IMR-90 (cell line): ENCODE measurements around the gene TAGLN2. TPM values are rescaled to one million over a fixed set of nuclear protein-coding genes. Genes with fewer than 3 reads are reported as not detected.

Source experiments
- ATAC-seq: fragments of 200-7000 bp; cut with Tn5 transposase; 2 replicates; pipeline ENCODE4 v1.9.1; 2020; ENCODE audit warnings: low read depth, mild to moderate bottlenecking, moderate library complexity
- BruUV-seq: library from RNA; stranded (reverse); fragments of 400-500 nt; replicated peaks from 2 replicates; lab custom pipeline; 2021; lab: Mats Ljungman, UMichigan
- CTCF ChIA-PET: fragments of 300-600 bp; formaldehyde crosslinking; extraction: SDS; loops from one replicate; lab custom pipeline; 2021; ENCODE audit warnings: antibody characterized with exemption; lab: Yijun Ruan, JAX
- POLR2A ChIA-PET: fragments of 300-600 bp; sonication (Branson Sonifier 250); formaldehyde crosslinking; loops from one replicate; lab custom pipeline; 2022; ENCODE audit warnings: antibody characterized with exemption; ENCODE audit not compliant: unreplicated experiment; lab: Charles Lee
- DNase-seq: peaks from one replicate; pipeline ENCODE4 v3.0.0; 2013
- H2AFZ ChIP-seq: replicated peaks from 2 replicates; pipeline ENCODE3; 2013; ENCODE audit warnings: low read length, mild to moderate bottlenecking; ENCODE audit not compliant: poor library complexity
- H2AK5ac ChIP-seq: 2 replicates; pipeline ENCODE4 v1.6.1; 2013; ENCODE audit warnings: low read depth, low read length, inconsistent platforms
- H2AK9ac ChIP-seq: replicated peaks from 2 replicates; pipeline ENCODE3; 2013; ENCODE audit warnings: mild to moderate bottlenecking, low read depth, low read length, moderate library complexity; ENCODE audit not compliant: poor library complexity
- H2BK120ac ChIP-seq: 2 replicates; pipeline ENCODE4 v1.6.1; 2013; ENCODE audit warnings: low read depth, low read length, inconsistent platforms
- H2BK15ac ChIP-seq: 3 replicates; pipeline ENCODE4 v1.6.1; 2013; ENCODE audit warnings: low read depth, low read length, inconsistent platforms
- H2BK20ac ChIP-seq: 2 replicates; pipeline ENCODE4 v1.6.1; 2013; ENCODE audit warnings: low read depth, mild to moderate bottlenecking, inconsistent platforms, low read length, moderate library complexity
- H2BK5ac ChIP-seq: 2 replicates; pipeline ENCODE4 v1.6.1; 2013; ENCODE audit warnings: mild to moderate bottlenecking, low read depth, low read length, inconsistent platforms; ENCODE audit not compliant: poor library complexity, severe bottlenecking
- H3K14ac ChIP-seq: replicated peaks from 2 replicates; pipeline ENCODE4 v1.6.1; 2013; ENCODE audit warnings: low read depth, low read length, inconsistent platforms
- H3K18ac ChIP-seq: 2 replicates; pipeline ENCODE4 v1.6.1; 2013; ENCODE audit warnings: low read depth, low read length, control low read depth
- H3K23ac ChIP-seq: 2 replicates; pipeline ENCODE4 v1.6.1; 2013; ENCODE audit warnings: low read depth, low read length, inconsistent platforms
- H3K27ac ChIP-seq: 2 replicates; pipeline ENCODE4 v1.5.1; 2013; ENCODE audit warnings: mild to moderate bottlenecking, control low read depth, low read length; ENCODE audit not compliant: insufficient read depth
- H3K27me3 ChIP-seq: 2 replicates; pipeline ENCODE4 v1.6.1; 2013; ENCODE audit warnings: low read length; ENCODE audit not compliant: control insufficient read depth, insufficient read depth
- H3K36me3 ChIP-seq: 2 replicates; pipeline ENCODE4 v1.6.1; 2013; ENCODE audit warnings: low read length, mixed read lengths; ENCODE audit not compliant: control insufficient read depth, insufficient read depth
- H3K4ac ChIP-seq: 2 replicates; pipeline ENCODE4 v1.6.1; 2013; ENCODE audit warnings: low read depth, low read length, inconsistent platforms
- H3K4me1 ChIP-seq: 2 replicates; pipeline ENCODE4 v1.6.1; 2013; ENCODE audit warnings: low read length, mixed read lengths; ENCODE audit not compliant: control insufficient read depth, insufficient read depth
- H3K4me2 ChIP-seq: 2 replicates; pipeline ENCODE4 v1.6.1; 2013; ENCODE audit warnings: low read depth, mild to moderate bottlenecking, control low read depth, low read length, moderate library complexity
- H3K4me3 ChIP-seq: 2 replicates; pipeline ENCODE4 v1.5.1; 2013; ENCODE audit warnings: low read depth, mild to moderate bottlenecking, control low read depth, low read length, moderate library complexity; ENCODE audit not compliant: insufficient read depth
- H3K56ac ChIP-seq: 2 replicates; pipeline ENCODE4 v1.6.1; 2013; ENCODE audit warnings: low read length, inconsistent platforms; ENCODE audit not compliant: insufficient read depth; ENCODE audit errors: extremely low read depth
- H3K79me1 ChIP-seq, 2 experiments: 2 replicates each; pipeline ENCODE4 v1.6.1; 2013; ENCODE audit warnings: low read length in 2 of 2, inconsistent platforms in 1 of 2, low read depth in 1 of 2
- H3K9ac ChIP-seq: 2 replicates; pipeline ENCODE4 v1.6.1; 2013; ENCODE audit warnings: low read depth, low read length, control low read depth
- H3K9me1 ChIP-seq: 2 replicates; pipeline ENCODE4 v1.6.1; 2013; ENCODE audit warnings: low read length, inconsistent platforms; ENCODE audit not compliant: insufficient read depth
- H3K9me3 ChIP-seq: 2 replicates; pipeline ENCODE4 v1.6.1; 2013; ENCODE audit warnings: low read length; ENCODE audit not compliant: control insufficient read depth, insufficient read depth
- H4K20me1 ChIP-seq: 2 replicates; pipeline ENCODE4 v1.6.1; 2013; ENCODE audit warnings: low read length, inconsistent platforms; ENCODE audit not compliant: insufficient read depth
- H4K5ac ChIP-seq: 2 replicates; pipeline ENCODE4 v1.6.1; 2013; ENCODE audit warnings: mild to moderate bottlenecking, low read depth, low read length, control low read depth
- H4K8ac ChIP-seq, 2 experiments: 2 replicates each; pipeline ENCODE4 v1.6.1; 2013; ENCODE audit warnings: low read depth in 2 of 2, low read length in 2 of 2, control low read depth in 1 of 2, inconsistent platforms in 1 of 2
- H4K91ac ChIP-seq: 2 replicates; pipeline ENCODE4 v1.6.1; 2013; ENCODE audit warnings: low read depth, low read length, inconsistent platforms; ENCODE audit not compliant: insufficient read depth
- BHLHE40 ChIP-seq: fragments of 150-350 bp; IDR thresholded peaks from 2 replicates; pipeline ENCODE4 v1.6.1; 2016; ENCODE audit warnings: mild to moderate bottlenecking, low read depth, low read length
- CEBPB ChIP-seq: IDR thresholded peaks from 2 replicates; pipeline ENCODE4 v1.6.1; 2012; ENCODE audit warnings: low read depth, low read length, improper control_type of control experiment
- CHD1 ChIP-seq: IDR thresholded peaks from 2 replicates; pipeline ENCODE4 v1.6.1; 2012; ENCODE audit warnings: low read depth, low read length, improper control_type of control experiment
- FOS ChIP-seq: fragments of 150-350 bp; IDR thresholded peaks from 2 replicates; pipeline ENCODE4 v1.6.1; 2016; ENCODE audit warnings: low read depth, low read length
- MAFK ChIP-seq: IDR thresholded peaks from 2 replicates; pipeline ENCODE4 v1.6.1; 2012; ENCODE audit warnings: low read depth, low read length, improper control_type of control experiment
- MAZ ChIP-seq: IDR thresholded peaks from 2 replicates; pipeline ENCODE4 v1.6.1; 2012; ENCODE audit warnings: low read depth, mild to moderate bottlenecking, low read length, improper control_type of control experiment, moderate library complexity, borderline replicate concordance
- MXI1 ChIP-seq: IDR thresholded peaks from 2 replicates; pipeline ENCODE4 v1.6.1; 2012; ENCODE audit warnings: low read depth, mild to moderate bottlenecking, low read length, moderate library complexity, borderline replicate concordance
- NFE2L2 ChIP-seq: fragments of 150-350 bp; IDR thresholded peaks from 2 replicates; pipeline ENCODE4 v1.6.1; 2016; ENCODE audit warnings: low read depth, mild to moderate bottlenecking, low read length
- POLR2A ChIP-seq: IDR thresholded peaks from 2 replicates; pipeline ENCODE4 v1.6.1; 2012; ENCODE audit warnings: mild to moderate bottlenecking, low read depth, low read length
- RAD21 ChIP-seq: IDR thresholded peaks from 2 replicates; pipeline ENCODE4 v1.6.1; 2012; ENCODE audit warnings: low read length, improper control_type of control experiment
- RCOR1 ChIP-seq: IDR thresholded peaks from 2 replicates; pipeline ENCODE4 v1.6.1; 2012; ENCODE audit warnings: mild to moderate bottlenecking, low read length, improper control_type of control experiment; ENCODE audit not compliant: insufficient replicate concordance
- RFX5 ChIP-seq: IDR thresholded peaks from 2 replicates; pipeline ENCODE4 v1.8.0; 2012; ENCODE audit warnings: low read depth, mild to moderate bottlenecking, low read length, moderate library complexity
- SMC3 ChIP-seq: fragments of 150-350 bp; IDR thresholded peaks from 2 replicates; pipeline ENCODE4 v1.6.1; 2016; ENCODE audit warnings: low read depth, mild to moderate bottlenecking, antibody characterized with exemption, low read length, moderate library complexity
- WGBS, 2 experiments: methylation state at CpG; one replicate each; pipeline versions ENCODE4 v1.1.5 to v1.1.7; 2013; ENCODE audit warnings: missing lambda C conversion rate in 2 of 2; ENCODE audit not compliant: insufficient read length in 1 of 2; ENCODE audit errors: extremely low coverage in 2 of 2; 5-methylcytosine and 5-hydroxymethylcytosine counted together
- dilution Hi-C: fragments of 300-500 bp; cut with HindIII; formaldehyde crosslinking; loops from one replicate; pipeline ENCODE4 v1.14.3; 2018; ENCODE audit warnings: low sequenced_read_pairs; ENCODE audit not compliant: unreplicated experiment
- in situ Hi-C: fragments of 300-500 bp; cut with MboI; formaldehyde crosslinking; loops from 3 replicates; pipeline ENCODE4 v1.14.3; 2019; ENCODE audit warnings: low sequenced_read_pairs, inconsistent platforms, mixed read lengths
- intact Hi-C: fragments of 100-400 bp; cut with micrococcal nuclease; formaldehyde crosslinking; loops from 2 replicates; pipeline ENCODE4 v1.10.0; 2022
- polyA plus RNA-seq, 3 experiments: library from polyadenylated mRNA; depleted of rRNA; stranded (reverse); fragments of >200 nt; gene quantifications; 2 replicates each; pipeline ENCODE4 v1.2.3, GENCODE V29; 2012; ENCODE audit warnings: low replicate concordance in 1 of 3
- total RNA-seq: library from RNA; depleted of rRNA; stranded (reverse); fragments of >200 nt; gene quantifications from 2 replicates; pipeline ENCODE4 v1.2.3, GENCODE V29; 2012
- TF ChIP-seq, protein P1 (sequence below): fragments of 150-350 bp; IDR thresholded peaks from 2 replicates; pipeline ENCODE4 v1.6.1; 2016; ENCODE audit warnings: low read depth, mild to moderate bottlenecking, low read length, moderate library complexity, borderline replicate concordance
- TF ChIP-seq, protein P2 (sequence below): conservative IDR thresholded peaks from 2 replicates; pipeline ENCODE4 v1.5.1; 2012; ENCODE audit warnings: mild to moderate bottlenecking, low read depth, low read length, improper control_type of control experiment

Gene TAGLN2
- total and polyA plus RNA-seq, 2 of the 4 experiments (the other 2 are of a cell fraction), result 440 to 634 TPM

DNA sequence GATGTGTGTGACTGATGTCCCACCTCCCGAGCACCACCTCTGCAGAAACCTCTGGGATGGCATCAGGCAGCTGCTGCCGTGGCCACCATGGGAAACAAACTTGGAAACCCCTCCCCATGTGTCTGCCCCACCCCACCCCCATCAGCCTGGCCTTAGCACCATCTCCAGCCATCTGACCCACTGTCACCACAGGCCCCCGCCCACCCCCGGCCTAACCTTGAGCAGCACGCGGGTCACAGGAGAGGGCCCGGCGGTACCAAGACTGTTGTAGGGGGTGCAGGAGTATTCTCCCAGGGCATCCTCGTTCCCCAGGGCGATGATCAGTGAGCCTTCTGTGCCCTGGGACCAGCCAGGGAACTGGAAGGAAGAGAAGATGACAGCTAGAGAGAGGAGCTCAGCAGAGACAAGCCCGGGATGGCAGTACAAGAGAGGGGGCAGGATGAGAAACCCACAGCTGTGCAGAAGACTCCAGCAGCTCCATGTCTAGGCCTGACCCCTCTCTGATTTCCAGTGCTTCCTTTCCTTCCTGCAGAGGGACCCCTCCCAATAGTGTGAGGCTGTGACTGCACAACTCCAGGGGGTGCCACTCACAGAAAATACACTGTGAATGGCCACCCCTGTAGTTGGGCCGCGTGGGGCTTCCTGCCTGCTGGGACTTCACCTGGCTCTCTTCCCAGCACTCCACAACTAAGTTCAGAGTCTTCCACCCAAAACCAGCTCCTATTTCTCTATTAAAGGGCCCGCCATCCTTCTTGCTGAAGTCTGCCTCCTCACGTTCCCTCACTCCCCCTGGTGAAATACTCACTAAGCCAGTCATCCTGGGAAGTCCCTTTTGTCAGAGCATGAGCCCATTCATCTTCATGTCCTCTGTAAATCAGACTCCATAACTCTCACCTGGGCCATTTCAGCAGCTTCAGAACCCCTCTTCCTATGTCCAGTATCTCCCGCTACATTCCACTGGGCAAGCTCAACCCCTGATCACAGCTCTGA, 7.3 kb upstream of the TAGLN2 start:
- no peak overlapping the region for H3K18ac ChIP-seq
- no peaks in the 10 kb centered on the region for H3K9me1 ChIP-seq
- no peak overlapping the region for H4K8ac ChIP-seq
- no peaks in the 10 kb centered on the region for H4K20me1 ChIP-seq
- no peak overlapping the region for H3K27ac ChIP-seq
- no peak overlapping the region for H4K5ac ChIP-seq
- 41% methylated on average over 4 of the region's 16 CpGs; no CpG with 5 or more reads in 1 of the 2 experiments for WGBS, 2 experiments
- no peak overlapping the region for H3K14ac ChIP-seq
- H3K9me3 ChIP-seq, result no peaks in the 10 kb centered on the region
- CTCF ChIA-PET, result interaction anchor here (2.7 kb wide), 1 partner anchor 74 kb away, joined by 15 read pairs; no protein-coding TSS in a partner anchor
- intact Hi-C loops (no loop called here), in situ Hi-C loops (loop anchor here (10.0 kb wide), 1 partner anchor 442 kb away; no protein-coding TSS in a partner anchor), dilution Hi-C loops (no loop called here)
- H2AK9ac ChIP-seq, result peak overlapping the region; percentile 37
- H3K4me1 ChIP-seq, result no peaks in the 10 kb centered on the region
- no peak overlapping the region for H3K56ac ChIP-seq
- no peaks in the 10 kb centered on the region for H3K36me3 ChIP-seq
- no peaks in the 10 kb centered on the region for H3K79me1 ChIP-seq
- BruUV-seq, result no TSS peak
- H2BK120ac ChIP-seq, result no peak overlapping the region
- peaks cover 9% of the 10 kb centered on the region; the same call in 1 of the 2 replicates for H3K27me3 ChIP-seq
- no peak overlapping the region for H2BK5ac ChIP-seq
- no peak overlapping the region for H3K4me2 ChIP-seq
- H3K4ac ChIP-seq, result no peak overlapping the region
- H3K9ac ChIP-seq, result no peak overlapping the region
- no peak overlapping the region for H3K23ac ChIP-seq
- H2AK5ac ChIP-seq, result no peak overlapping the region
- POLR2A ChIA-PET, result no interaction called here
- ATAC-seq, result no peak
- no peak overlapping the region for H2BK15ac ChIP-seq
- no peak overlapping the region for H2BK20ac ChIP-seq
- no peak overlapping the region for H2AFZ ChIP-seq
- peak; percentile 26 for DNase-seq
- no peak overlapping the region for H3K4me3 ChIP-seq
- no peak overlapping the region for H4K91ac ChIP-seq
- TF ChIP-seq RAD21 (no peak), SMC3 (no peak), POLR2A (no peak), RCOR1 (no peak), RFX5 (no peak), MAZ (no peak), CHD1 (no peak), NFE2L2 (no peak), CEBPB (no peak), FOS (no peak), MAFK (no peak), BHLHE40 (no peak), MXI1 (no peak)
- TF ChIP-seq, protein P1, sequence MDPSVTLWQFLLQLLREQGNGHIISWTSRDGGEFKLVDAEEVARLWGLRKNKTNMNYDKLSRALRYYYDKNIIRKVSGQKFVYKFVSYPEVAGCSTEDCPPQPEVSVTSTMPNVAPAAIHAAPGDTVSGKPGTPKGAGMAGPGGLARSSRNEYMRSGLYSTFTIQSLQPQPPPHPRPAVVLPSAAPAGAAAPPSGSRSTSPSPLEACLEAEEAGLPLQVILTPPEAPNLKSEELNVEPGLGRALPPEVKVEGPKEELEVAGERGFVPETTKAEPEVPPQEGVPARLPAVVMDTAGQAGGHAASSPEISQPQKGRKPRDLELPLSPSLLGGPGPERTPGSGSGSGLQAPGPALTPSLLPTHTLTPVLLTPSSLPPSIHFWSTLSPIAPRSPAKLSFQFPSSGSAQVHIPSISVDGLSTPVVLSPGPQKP, result no peak
- TF ChIP-seq, protein P2, sequence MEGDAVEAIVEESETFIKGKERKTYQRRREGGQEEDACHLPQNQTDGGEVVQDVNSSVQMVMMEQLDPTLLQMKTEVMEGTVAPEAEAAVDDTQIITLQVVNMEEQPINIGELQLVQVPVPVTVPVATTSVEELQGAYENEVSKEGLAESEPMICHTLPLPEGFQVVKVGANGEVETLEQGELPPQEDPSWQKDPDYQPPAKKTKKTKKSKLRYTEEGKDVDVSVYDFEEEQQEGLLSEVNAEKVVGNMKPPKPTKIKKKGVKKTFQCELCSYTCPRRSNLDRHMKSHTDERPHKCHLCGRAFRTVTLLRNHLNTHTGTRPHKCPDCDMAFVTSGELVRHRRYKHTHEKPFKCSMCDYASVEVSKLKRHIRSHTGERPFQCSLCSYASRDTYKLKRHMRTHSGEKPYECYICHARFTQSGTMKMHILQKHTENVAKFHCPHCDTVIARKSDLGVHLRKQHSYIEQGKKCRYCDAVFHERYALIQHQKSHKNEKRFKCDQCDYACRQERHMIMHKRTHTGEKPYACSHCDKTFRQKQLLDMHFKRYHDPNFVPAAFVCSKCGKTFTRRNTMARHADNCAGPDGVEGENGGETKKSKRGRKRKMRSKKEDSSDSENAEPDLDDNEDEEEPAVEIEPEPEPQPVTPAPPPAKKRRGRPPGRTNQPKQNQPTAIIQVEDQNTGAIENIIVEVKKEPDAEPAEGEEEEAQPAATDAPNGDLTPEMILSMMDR, result no peak
